Activated CD4-positive, CD25-positive, alpha-beta regulatory T cell treated with anti-CD3 and anti-CD28 coated beads, Interleukin-2, amount 50 U/mL, for 16 hours (primary cell): ENCODE measurements around the gene DCXR.
A peak's percentile ranks its signal among the peaks of the same experiment; 100 is the strongest.
"Not testable (repeated sequence)": the region's sequence is repeated elsewhere in the genome, so short reads cannot be mapped to it uniquely, and the experiment has no call there.

Experiments
- DNase-seq: peaks from one replicate; pipeline ENCODE4 v3.0.0-alpha.2; 2020; ENCODE audit warnings: low read depth, low spot score

The DCXR gene

GRCh38 chr17:82039695-82040299, 2.3 kb upstream of the DCXR start:
- no peak for DNase-seq

GRCh38 chr17:82038796-82039409, 1.4 kb upstream of the DCXR start:
- not testable (repeated sequence) for DNase-seq

GRCh38 chr17:82037889-82038195, 345 bp upstream of the DCXR start:
- DNase-seq: no peak

- no peak for DNase-seq
Measured at GRCh38 chr17:82036634-82037091, 834 bp downstream of the DCXR start.

- DNase-seq: no peak
Measured at GRCh38 chr17:82035956-82036633, 1.4 kb downstream of the DCXR start.

GRCh38 chr17:82035488-82035887, 2.0 kb downstream of the DCXR start:
- DNase-seq: no peak

GRCh38 chr17:82034371-82035011, 3.0 kb downstream of the DCXR start:
- DNase-seq: no peak

GRCh38 chr17:82033359-82034085, 4.0 kb downstream of the DCXR start:
- no peak for DNase-seq

GRCh38 chr17:82031885-82032627, 5.4 kb downstream of the DCXR start:
- DNase-seq: no peak

- no peak for DNase-seq
Measured at GRCh38 chr17:82031303-82031884, 6.1 kb downstream of the DCXR start, which contains the start of gene RAC3. Gene RAC3, plus strand, starts transcription at chr17:82031678. Its CDS starts 84 bp downstream, at chr17:82031762.

GRCh38 chr17:82030470-82031302, 6.8 kb downstream of the DCXR start:
- DNase-seq: peak; percentile 65

GRCh38 chr17:82029990-82030469, 7.5 kb downstream of the DCXR start:
- no peak for DNase-seq

- DNase-seq: no peak
Measured at GRCh38 chr17:82029391-82029790, 8.1 kb downstream of the DCXR start.

GRCh38 chr17:82028966-82029365, 8.5 kb downstream of the DCXR start:
- no peak for DNase-seq

GRCh38 chr17:82028246-82028645, 9.3 kb downstream of the DCXR start:
- no peak for DNase-seq

- no peak for DNase-seq
Measured at GRCh38 chr17:82025401-82026107, 11.9 kb downstream of the DCXR start.

GRCh38 chr17:82024859-82025258, 12.6 kb downstream of the DCXR start:
- DNase-seq: no peak

GRCh38 chr17:82023447-82024241, 13.9 kb downstream of the DCXR start:
- DNase-seq: no peak
